NCI-H2171 treated with DMSO at 0.1 percent for 48 hours (cell line): ENCODE data around the gene CSNK1A1L.
A peak's percentile ranks its signal among the peaks of the same experiment; 100 is the strongest.

Experiments used
- DNase-seq: peaks from one replicate; lab custom pipeline; 2025; lab: John Stamatoyannopoulos, UW

The CSNK1A1L gene

GRCh38 chr13:37106642-37107041 lies 1.2 kb upstream of the CSNK1A1L start:
- no peak for DNase-seq

DNA sequence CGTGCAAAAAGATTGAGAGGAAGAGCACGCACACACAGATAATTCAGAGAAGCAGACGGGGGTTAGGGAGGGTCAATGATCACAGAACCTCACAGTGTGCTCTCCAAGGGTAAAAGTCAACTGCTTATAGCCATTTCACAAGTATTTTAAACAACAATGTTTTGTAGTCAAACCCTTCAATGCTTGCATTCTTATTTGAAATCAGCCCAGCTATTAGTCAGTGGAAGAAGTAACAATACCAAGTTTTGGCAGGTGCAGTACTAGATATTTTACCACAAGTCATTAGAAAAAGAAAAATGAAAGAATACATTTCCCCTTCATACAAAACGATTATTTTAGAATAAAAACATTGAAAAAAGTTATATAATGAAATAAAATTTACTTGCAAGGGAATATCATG lies 2.6 kb downstream of the CSNK1A1L start:
- DNase-seq = no peak

- DNase-seq = no peak
Observed at GRCh38 chr13:37101201-37101600, 4.3 kb downstream of the CSNK1A1L start.

- no peak for DNase-seq
Observed at GRCh38 chr13:37100731-37101130, 4.7 kb downstream of the CSNK1A1L start.

DNA sequence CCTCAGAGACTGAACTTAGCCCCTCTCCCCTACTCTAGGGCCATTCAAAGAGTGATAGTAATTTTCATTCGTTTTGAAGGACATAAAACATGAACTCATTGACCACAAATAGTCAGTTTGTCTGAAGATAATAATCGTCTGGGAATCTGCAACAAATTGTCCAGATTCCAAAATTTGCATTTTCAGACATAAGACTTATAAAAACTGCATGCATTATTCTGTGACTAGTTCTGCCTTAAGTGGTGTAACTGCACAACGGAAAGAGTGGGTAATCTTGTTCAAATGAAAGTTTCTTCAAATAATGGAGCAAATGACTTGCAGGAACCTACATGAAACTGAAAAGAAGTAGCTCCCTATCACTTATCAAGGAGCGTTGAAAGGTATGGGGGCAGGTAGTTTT lies 8.4 kb downstream of the CSNK1A1L start:
- no peak for DNase-seq

GRCh38 chr13:37094840-37095239 lies 10.6 kb downstream of the CSNK1A1L start:
- no peak for DNase-seq

- no peak for DNase-seq
Observed at GRCh38 chr13:37094099-37094498, 11.4 kb downstream of the CSNK1A1L start.

DNA sequence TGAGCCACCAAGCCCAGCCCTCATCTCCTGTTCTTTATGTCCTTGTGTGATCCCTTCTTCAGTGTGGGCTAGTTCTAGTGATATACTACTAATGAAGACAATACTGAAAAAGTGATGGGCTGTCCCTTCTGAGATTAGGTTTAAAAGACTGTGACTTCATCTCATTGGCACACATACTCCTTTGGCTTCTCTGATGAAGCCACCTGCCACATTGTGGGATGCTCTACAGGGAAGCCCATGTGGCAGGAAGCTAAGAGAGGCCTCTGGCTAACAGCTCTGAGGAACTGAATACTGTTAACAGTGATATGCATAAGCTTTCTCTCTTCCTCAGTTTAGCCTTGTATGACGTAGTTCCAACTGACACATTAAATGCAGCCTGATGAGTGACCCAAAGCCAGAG lies 13.6 kb downstream of the CSNK1A1L start:
- DNase-seq = no peak

- DNase-seq = no peak
Observed at GRCh38 chr13:37090912-37091311, 14.6 kb downstream of the CSNK1A1L start.

GRCh38 chr13:37089495-37089894 lies 16.0 kb downstream of the CSNK1A1L start:
- no peak for DNase-seq

GRCh38 chr13:37087486-37087885 lies 18.0 kb downstream of the CSNK1A1L start:
- DNase-seq = no peak

DNA sequence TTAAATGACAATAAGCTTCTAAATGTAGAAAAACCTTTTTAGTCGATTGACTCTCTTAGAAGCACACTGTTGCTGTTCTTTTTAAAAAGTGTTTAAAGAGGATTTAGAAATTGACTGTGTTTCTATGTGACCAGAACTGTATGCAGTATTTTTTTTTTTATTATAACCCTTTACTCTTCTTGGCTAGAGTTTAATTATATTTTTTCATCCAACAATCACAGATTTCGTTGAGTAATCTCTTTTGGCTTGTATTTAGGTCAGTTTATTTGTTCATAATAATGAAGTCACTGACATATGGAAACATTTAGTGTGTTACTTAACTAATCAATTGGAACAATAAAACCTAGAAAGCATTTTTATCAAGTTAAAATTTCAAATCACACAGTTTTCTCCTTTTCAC lies 19.9 kb downstream of the CSNK1A1L start:
- DNase-seq = no peak

GRCh38 chr13:37076818-37077217 lies 28.6 kb downstream of the CSNK1A1L start:
- DNase-seq = no peak

- no peak for DNase-seq
Observed at GRCh38 chr13:37075164-37075563, 30.3 kb downstream of the CSNK1A1L start.

- DNase-seq = peak; percentile 13
Observed at GRCh38 chr13:37074703-37075102, 30.8 kb downstream of the CSNK1A1L start.

DNA sequence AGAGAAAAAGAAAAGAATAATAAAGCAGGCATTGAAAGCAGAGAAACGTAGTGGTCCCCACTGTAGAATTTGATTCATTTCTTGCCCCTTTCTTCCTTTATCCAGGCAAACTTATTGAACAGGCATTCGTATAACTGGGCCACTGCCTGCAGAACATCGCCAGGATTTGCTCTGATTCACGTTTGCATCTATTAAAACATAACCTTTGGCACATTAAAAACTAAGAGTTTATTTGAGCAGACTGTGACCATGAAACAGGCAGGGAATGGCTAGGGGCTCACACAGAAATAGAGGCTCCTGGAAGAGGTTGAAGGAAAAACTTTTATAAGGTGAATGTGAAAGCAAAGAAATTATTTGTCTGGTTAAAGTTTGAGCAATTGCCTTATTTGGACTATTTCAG lies 33.4 kb downstream of the CSNK1A1L start:
- DNase-seq = no peak

GRCh38 chr13:37070956-37071355 lies 34.5 kb downstream of the CSNK1A1L start:
- no peak for DNase-seq

- no peak for DNase-seq
Observed at GRCh38 chr13:37070145-37070695, 35.2 kb downstream of the CSNK1A1L start.

GRCh38 chr13:37069597-37070103 lies 35.8 kb downstream of the CSNK1A1L start:
- DNase-seq = no peak

DNA sequence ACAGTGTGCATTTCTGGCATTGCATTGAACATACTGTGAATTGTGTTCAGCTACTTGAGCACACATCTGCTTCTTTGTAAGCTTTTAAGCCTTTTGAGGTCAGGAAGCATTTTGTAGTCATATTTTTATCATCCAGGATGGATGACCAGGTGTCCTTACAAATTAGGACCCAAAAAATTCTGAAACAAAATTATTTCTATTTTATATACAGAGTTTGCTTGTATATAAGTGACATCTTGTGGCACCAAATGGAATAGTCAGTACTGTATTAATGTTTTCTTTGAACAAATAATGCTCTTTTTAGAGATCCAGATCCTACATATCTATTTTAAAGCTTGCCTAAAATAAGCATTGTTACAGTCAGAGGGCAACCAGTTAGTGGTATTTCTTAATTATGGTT lies 36.5 kb downstream of the CSNK1A1L start:
- peak; percentile 8 for DNase-seq

- DNase-seq = no peak
Observed at GRCh38 chr13:37067874-37068273, 37.6 kb downstream of the CSNK1A1L start.

- no peak for DNase-seq
Observed at GRCh38 chr13:37065890-37066526, 39.5 kb downstream of the CSNK1A1L start.

GRCh38 chr13:37059848-37060192 lies 45.6 kb downstream of the CSNK1A1L start:
- DNase-seq = no peak
